Liver (tissue), 9 donors: ENCODE results near the gene ZNF217. TPM values are rescaled to one million over a fixed set of nuclear protein-coding genes. Genes with fewer than 3 reads are reported as not detected.

Source experiments
- DNase-seq: peaks from one replicate; pipeline ENCODE4 v3.0.0-alpha.2; 2017; ENCODE audit warnings: low spot score
- H3K27ac ChIP-seq, 2 donors: one replicate each; pipeline ENCODE4 v1.7.0; 2013; ENCODE audit warnings: inconsistent platforms in 2 of 2, low read length in 2 of 2, control low read depth in 1 of 2, low read depth in 1 of 2, mild to moderate bottlenecking in 1 of 2
- H3K27me3 ChIP-seq, 4 donors: one replicate each; pipeline versions ENCODE4 v1.6.1 to v1.7.0; 2013; ENCODE audit warnings: low read length in 3 of 4, inconsistent platforms in 1 of 4, mild to moderate bottlenecking in 1 of 4, moderate library complexity in 1 of 4; ENCODE audit not compliant: control insufficient read depth in 4 of 4, insufficient read depth in 4 of 4
- H3K36me3 ChIP-seq, 4 donors: one replicate each; pipeline versions ENCODE4 v1.6.1 to v1.7.0; 2013; ENCODE audit warnings: low read length in 3 of 4, mild to moderate bottlenecking in 3 of 4, low read depth in 1 of 4, moderate library complexity in 1 of 4; ENCODE audit not compliant: control insufficient read depth in 4 of 4, insufficient read depth in 3 of 4
- H3K4me1 ChIP-seq, 4 donors: one replicate each; pipeline versions ENCODE4 v1.6.1 to v1.7.0; 2013; ENCODE audit warnings: low read length in 3 of 4, mild to moderate bottlenecking in 3 of 4, moderate library complexity in 1 of 4; ENCODE audit not compliant: control insufficient read depth in 4 of 4, insufficient read depth in 4 of 4
- H3K4me3 ChIP-seq, 3 donors: one replicate each; pipeline versions ENCODE4 v1.6.1 to v1.7.0; 2013; ENCODE audit warnings: low read length in 3 of 3, control low read depth in 1 of 3, low read depth in 1 of 3, mild to moderate bottlenecking in 1 of 3
- H3K9ac ChIP-seq, 2 donors: one replicate each; pipeline ENCODE4 v1.7.0; 2013; ENCODE audit warnings: low read length in 2 of 2, mild to moderate bottlenecking in 2 of 2, moderate library complexity in 2 of 2, control low read depth in 1 of 2, low read depth in 1 of 2
- H3K9me3 ChIP-seq, 4 donors: one replicate each; pipeline versions ENCODE4 v1.6.1 to v1.7.0; 2013; ENCODE audit warnings: low read length in 3 of 4; ENCODE audit not compliant: control insufficient read depth in 4 of 4
- ATF3 ChIP-seq: IDR thresholded peaks from 2 replicates; pipeline ENCODE4 v1.6.1; 2016; ENCODE audit warnings: antibody characterized with exemption
- EGR1 ChIP-seq, 2 donors: IDR thresholded peaks; 2 replicates each; pipeline ENCODE4 v1.6.1; 2016 to 2018; ENCODE audit warnings: antibody characterized with exemption in 2 of 2, low read depth in 2 of 2
- FOXA1 ChIP-seq: IDR thresholded peaks from 2 replicates; pipeline ENCODE4 v1.6.1; 2016; ENCODE audit warnings: antibody characterized with exemption
- FOXA2 ChIP-seq: IDR thresholded peaks from 2 replicates; pipeline ENCODE4 v1.6.1; 2016; ENCODE audit warnings: antibody characterized with exemption
- GABPA ChIP-seq, 2 donors: IDR thresholded peaks in 1 of 2; conservative IDR thresholded peaks in 1 of 2; 2 replicates each; pipeline ENCODE4 v1.6.1; 2016; ENCODE audit warnings: antibody characterized with exemption in 2 of 2, mild to moderate bottlenecking in 1 of 2, moderate library complexity in 1 of 2
- HNF4A ChIP-seq, 2 donors: conservative IDR thresholded peaks; 2 replicates each; pipeline ENCODE4 v1.6.1; 2016; ENCODE audit warnings: antibody characterized with exemption in 2 of 2, mild to moderate bottlenecking in 2 of 2
- HNF4G ChIP-seq: IDR thresholded peaks from 2 replicates; pipeline ENCODE4 v1.6.1; 2016; ENCODE audit warnings: antibody characterized with exemption
- JUND ChIP-seq, 2 donors: IDR thresholded peaks; 2 replicates each; pipeline ENCODE4 v1.6.1; 2016; ENCODE audit warnings: antibody characterized with exemption in 2 of 2
- MAX ChIP-seq: IDR thresholded peaks from 2 replicates; pipeline ENCODE4 v1.6.1; 2016; ENCODE audit warnings: antibody characterized with exemption
- NR2F2 ChIP-seq: IDR thresholded peaks from 2 replicates; pipeline ENCODE4 v1.6.1; 2016; ENCODE audit warnings: antibody characterized with exemption
- RAD21 ChIP-seq, 2 donors: IDR thresholded peaks; 2 replicates each; pipeline ENCODE4 v1.6.1; 2016; ENCODE audit warnings: antibody characterized with exemption in 2 of 2, mild to moderate bottlenecking in 2 of 2
- REST ChIP-seq: IDR thresholded peaks from 2 replicates; pipeline ENCODE4 v1.6.1; 2016; ENCODE audit warnings: antibody characterized with exemption, mild to moderate bottlenecking
- RXRA ChIP-seq, 2 donors: IDR thresholded peaks; 2 replicates each; pipeline ENCODE4 v1.6.1; 2017 to 2018; ENCODE audit warnings: antibody characterized with exemption in 2 of 2, mild to moderate bottlenecking in 1 of 2
- SP1 ChIP-seq: IDR thresholded peaks from 2 replicates; pipeline ENCODE4 v1.6.1; 2018; ENCODE audit warnings: antibody characterized with exemption, mild to moderate bottlenecking
- TAF1 ChIP-seq: conservative IDR thresholded peaks from 2 replicates; pipeline ENCODE4 v1.6.1; 2016; ENCODE audit warnings: antibody characterized with exemption, mild to moderate bottlenecking
- YY1 ChIP-seq: IDR thresholded peaks from 2 replicates; pipeline ENCODE4 v1.6.1; 2016; ENCODE audit warnings: antibody characterized with exemption, mild to moderate bottlenecking
- WGBS: extraction: QIAGEN DNeasy Blood & Tissue Kit; methylation state at CpG from one replicate; pipeline ENCODE4 v1.1.7; 2013; 5-methylcytosine and 5-hydroxymethylcytosine counted together
- polyA plus RNA-seq, 2 donors: library from polyadenylated mRNA; stranded (reverse) in 1 of 2; unstranded in 1 of 2; fragments of 200-250 nt in 1 of 2; fragments of >200 nt in 1 of 2; fragmentation: Nextera tagmentation in 1 of 2; extraction: Ambion mirVana in 1 of 2; gene quantifications; one replicate each; pipeline versions ENCODE4 v1.2.1 to v1.2.3, GENCODE V29; 2013 to 2015
- total RNA-seq, 2 donors: library from RNA; depleted of rRNA; stranded (reverse); fragments of >200 nt; gene quantifications; one replicate each; pipeline ENCODE4 v1.2.3, GENCODE V29; 2014
- TF ChIP-seq, protein P1 (sequence below): fragments of 150-350 bp; IDR thresholded peaks from 2 replicates; pipeline ENCODE4 v1.5.1; 2017; ENCODE audit warnings: improper control_type of control experiment, low read depth, low read length; ENCODE audit not compliant: missing input control
- TF ChIP-seq, protein P2 (sequence below): IDR thresholded peaks from 2 replicates; pipeline ENCODE4 v1.6.1; 2016; ENCODE audit warnings: antibody characterized with exemption
- donor health status: healthy.
- donor health status: healthy.
- donor health status: healthy.
- donor health status: healthy.
- donor health status: healthy.

The ZNF217 gene
- total and polyA plus RNA-seq, 4 donors = 4.2 to 16.3 (median 11.2) TPM

- H3K4me3 ChIP-seq = peak overlapping the region in 1 of 3 donors; percentile 21
- DNase-seq = no peak
- H3K27ac ChIP-seq = peak overlapping the region; percentile 84 to 86
- WGBS = 28% methylated on average over 10 of the region's 10 CpGs
- peaks cover 7 to 38% (median 22%) of the 10 kb centered on the region in 4 donors for H3K4me1 ChIP-seq
- H3K27me3 ChIP-seq = no peaks in the 10 kb centered on the region
- peaks cover 25 to 41% (median 35%) of the 10 kb centered on the region in 4 donors for H3K36me3 ChIP-seq
- peak overlapping the region; percentile 13 to 62 for H3K9ac ChIP-seq
- TF ChIP-seq SP1 (peak; percentile 80), TAF1 (peak; percentile 16), FOXA2 (peak; percentile 8), RXRA (IDR thresholded peaks at IDR 0.05) (peak; percentile 94 to 95), FOXA1 (no peak), MAX (no peak), YY1 (peak; percentile 48), HNF4A (conservative IDR thresholded peaks at IDR 0.05) (peak; percentile 71 to 76), ATF3 (peak; percentile 14), RAD21 (IDR thresholded peaks at IDR 0.05) (peak; percentile 58 to 61), HNF4G (peak; percentile 28), GABPA (IDR thresholded peaks at IDR 0.05 in 1 of 2, conservative IDR thresholded peaks at IDR 0.05 in 1 of 2) (no peak), REST (peak; percentile 49), JUND (IDR thresholded peaks at IDR 0.05) (peak in 1 of 2 donors; percentile 56), NR2F2 (peak; percentile 55), EGR1 (IDR thresholded peaks at IDR 0.05; ENCODE audit: low read depth in 2 of 2) (peak in 1 of 2 donors; percentile 55)
- TF ChIP-seq, protein P1, sequence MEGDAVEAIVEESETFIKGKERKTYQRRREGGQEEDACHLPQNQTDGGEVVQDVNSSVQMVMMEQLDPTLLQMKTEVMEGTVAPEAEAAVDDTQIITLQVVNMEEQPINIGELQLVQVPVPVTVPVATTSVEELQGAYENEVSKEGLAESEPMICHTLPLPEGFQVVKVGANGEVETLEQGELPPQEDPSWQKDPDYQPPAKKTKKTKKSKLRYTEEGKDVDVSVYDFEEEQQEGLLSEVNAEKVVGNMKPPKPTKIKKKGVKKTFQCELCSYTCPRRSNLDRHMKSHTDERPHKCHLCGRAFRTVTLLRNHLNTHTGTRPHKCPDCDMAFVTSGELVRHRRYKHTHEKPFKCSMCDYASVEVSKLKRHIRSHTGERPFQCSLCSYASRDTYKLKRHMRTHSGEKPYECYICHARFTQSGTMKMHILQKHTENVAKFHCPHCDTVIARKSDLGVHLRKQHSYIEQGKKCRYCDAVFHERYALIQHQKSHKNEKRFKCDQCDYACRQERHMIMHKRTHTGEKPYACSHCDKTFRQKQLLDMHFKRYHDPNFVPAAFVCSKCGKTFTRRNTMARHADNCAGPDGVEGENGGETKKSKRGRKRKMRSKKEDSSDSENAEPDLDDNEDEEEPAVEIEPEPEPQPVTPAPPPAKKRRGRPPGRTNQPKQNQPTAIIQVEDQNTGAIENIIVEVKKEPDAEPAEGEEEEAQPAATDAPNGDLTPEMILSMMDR = peak; percentile 7
- TF ChIP-seq, protein P2, sequence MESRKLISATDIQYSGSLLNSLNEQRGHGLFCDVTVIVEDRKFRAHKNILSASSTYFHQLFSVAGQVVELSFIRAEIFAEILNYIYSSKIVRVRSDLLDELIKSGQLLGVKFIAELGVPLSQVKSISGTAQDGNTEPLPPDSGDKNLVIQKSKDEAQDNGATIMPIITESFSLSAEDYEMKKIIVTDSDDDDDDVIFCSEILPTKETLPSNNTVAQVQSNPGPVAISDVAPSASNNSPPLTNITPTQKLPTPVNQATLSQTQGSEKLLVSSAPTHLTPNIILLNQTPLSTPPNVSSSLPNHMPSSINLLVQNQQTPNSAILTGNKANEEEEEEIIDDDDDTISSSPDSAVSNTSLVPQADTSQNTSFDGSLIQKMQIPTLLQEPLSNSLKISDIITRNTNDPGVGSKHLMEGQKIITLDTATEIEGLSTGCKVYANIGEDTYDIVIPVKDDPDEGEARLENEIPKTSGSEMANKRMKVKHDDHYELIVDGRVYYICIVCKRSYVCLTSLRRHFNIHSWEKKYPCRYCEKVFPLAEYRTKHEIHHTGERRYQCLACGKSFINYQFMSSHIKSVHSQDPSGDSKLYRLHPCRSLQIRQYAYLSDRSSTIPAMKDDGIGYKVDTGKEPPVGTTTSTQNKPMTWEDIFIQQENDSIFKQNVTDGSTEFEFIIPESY = peak; percentile 32
- no peaks in the 10 kb centered on the region for H3K9me3 ChIP-seq
Measured at GRCh38 chr20:53579581-53580375, 13.9 kb downstream of the ZNF217 start.
